GM20000 (cell line): ENCODE data around the gene FAHD1.
"Not testable (repeated sequence)": the region's sequence is repeated elsewhere in the genome, so short reads cannot be mapped to it uniquely, and the experiment has no call there.

ENCODE experiments used
- DNase-seq: peaks from one replicate; pipeline ENCODE4 v3.0.0; 2012; ENCODE audit warnings: low spot score
- TF ChIP-seq, protein P1 (sequence below): IDR thresholded peaks from 2 replicates; pipeline ENCODE4 v1.5.1; 2012; ENCODE audit warnings: mild to moderate bottlenecking, control low read depth; ENCODE audit errors: extremely low read depth, missing control alignments

FAHD1 gene

DNA sequence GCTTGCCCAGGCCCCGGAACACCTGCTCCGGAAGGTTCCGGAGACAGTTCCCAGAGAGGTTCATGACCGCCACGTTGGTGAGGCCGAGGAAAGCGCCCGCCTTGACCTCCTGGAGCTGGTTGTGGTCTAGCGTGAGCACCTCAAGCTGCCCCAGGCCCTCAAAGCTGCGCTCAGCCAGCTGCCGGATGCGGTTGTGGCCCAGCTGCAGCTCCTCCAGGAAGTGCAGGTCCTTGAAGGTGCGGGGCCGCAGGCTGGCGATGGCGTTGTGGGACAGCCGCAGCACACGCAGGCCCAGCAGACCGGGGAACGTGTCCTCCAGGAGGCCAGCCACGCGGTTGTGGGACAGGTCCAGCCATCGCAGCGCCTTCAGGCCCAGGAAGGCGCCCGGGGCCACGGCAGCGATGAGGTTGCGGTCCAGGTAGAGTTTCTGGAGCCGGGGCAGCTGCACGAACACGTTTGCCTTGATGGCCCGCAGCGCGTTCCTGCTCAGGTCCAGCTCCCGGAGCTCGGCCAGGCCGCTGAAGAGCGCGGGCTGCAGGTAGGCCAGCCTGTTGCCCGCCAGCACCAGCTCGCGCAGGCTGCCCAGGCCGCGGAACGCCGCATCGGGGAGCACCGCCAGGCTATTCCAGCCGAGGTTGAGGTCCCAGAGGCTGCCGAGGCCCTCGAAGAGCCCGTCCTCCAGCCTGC, 35.6 kb upstream of the FAHD1 start:
- TF ChIP-seq, protein P1, sequence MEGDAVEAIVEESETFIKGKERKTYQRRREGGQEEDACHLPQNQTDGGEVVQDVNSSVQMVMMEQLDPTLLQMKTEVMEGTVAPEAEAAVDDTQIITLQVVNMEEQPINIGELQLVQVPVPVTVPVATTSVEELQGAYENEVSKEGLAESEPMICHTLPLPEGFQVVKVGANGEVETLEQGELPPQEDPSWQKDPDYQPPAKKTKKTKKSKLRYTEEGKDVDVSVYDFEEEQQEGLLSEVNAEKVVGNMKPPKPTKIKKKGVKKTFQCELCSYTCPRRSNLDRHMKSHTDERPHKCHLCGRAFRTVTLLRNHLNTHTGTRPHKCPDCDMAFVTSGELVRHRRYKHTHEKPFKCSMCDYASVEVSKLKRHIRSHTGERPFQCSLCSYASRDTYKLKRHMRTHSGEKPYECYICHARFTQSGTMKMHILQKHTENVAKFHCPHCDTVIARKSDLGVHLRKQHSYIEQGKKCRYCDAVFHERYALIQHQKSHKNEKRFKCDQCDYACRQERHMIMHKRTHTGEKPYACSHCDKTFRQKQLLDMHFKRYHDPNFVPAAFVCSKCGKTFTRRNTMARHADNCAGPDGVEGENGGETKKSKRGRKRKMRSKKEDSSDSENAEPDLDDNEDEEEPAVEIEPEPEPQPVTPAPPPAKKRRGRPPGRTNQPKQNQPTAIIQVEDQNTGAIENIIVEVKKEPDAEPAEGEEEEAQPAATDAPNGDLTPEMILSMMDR: no peak

GRCh38 chr16:1791943-1792812, 34.8 kb upstream of the FAHD1 start:
- TF ChIP-seq, protein P1: no peak
- DNase-seq: no peak

More for the DNA sequence above, 35.6 kb upstream of the FAHD1 start:
- DNase-seq: no peak

GRCh38 chr16:1792836-1793577, 34.0 kb upstream of the FAHD1 start:
- TF ChIP-seq, protein P1: no peak

DNA sequence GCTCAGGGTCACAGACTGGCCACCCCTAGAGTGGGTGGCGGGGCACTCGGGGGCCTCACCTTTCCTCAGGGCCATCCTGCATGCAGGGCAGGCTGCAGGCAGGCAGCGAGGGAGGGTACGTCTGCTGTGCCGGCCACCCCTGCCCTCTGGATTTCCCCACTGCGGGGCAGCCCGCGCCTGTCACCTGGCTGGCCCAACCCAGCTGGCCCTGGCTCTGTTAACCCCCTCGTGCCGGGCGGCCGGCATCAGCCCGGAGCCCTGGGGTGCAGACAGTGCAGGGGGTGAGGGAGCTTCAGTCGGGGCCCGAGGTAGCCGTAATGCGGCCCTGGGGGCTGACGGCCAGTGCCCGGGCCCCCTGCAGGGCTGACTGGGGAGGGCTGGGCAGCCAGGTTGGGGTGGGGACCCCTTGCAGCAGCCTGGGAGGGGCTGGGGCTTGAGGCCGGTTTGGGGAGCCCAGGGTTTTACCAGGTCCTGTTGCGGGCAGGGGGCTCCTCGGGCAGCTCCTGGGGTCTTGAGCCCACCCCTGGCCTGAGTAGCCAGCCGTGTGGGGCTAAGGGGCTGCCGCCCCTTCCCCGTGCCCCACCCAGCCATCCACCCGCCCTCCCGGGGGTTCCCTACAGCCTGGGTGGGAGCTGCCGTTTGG, 33.3 kb upstream of the FAHD1 start, which contains the start of gene IGFALS:
IGFALS (minus strand) TSS at position 128 of the 643 bp plus-strand sequence; CDS start at position 75, 53 bp downstream.
- TF ChIP-seq, protein P1: no peak
- no peak for DNase-seq

More at GRCh38 chr16:1792836-1793577, 34.0 kb upstream of the FAHD1 start:
- DNase-seq: no peak

GRCh38 chr16:1794221-1794871, 32.7 kb upstream of the FAHD1 start:
- TF ChIP-seq, protein P1: no peak
- no peak for DNase-seq

- DNase-seq: no peak
- TF ChIP-seq, protein P1: no peak
These were observed 31.9 kb upstream of the FAHD1 start for GRCh38 chr16:1794908-1795666.

- DNase-seq: not testable (repeated sequence)
These were observed 27.7 kb upstream of the FAHD1 start for GRCh38 chr16:1799263-1799662.
